HG02943 (cell line): ENCODE data around the gene AKIP1.
"Not testable (repeated sequence)": the region's sequence is repeated elsewhere in the genome, so short reads cannot be mapped to it uniquely, and the experiment has no call there.

Source experiments
- ATAC-seq: cut with Tn5 transposase; IDR thresholded peaks from one replicate; pipeline ENCODE4 v1.9.1; 2021; ENCODE audit warnings: mild to moderate bottlenecking, low read depth, moderate library complexity; ENCODE audit not compliant: unreplicated experiment

Gene AKIP1

GRCh38 chr11:8913961-8914660 lies 3.1 kb downstream of the AKIP1 start:
- no peak for ATAC-seq

DNA sequence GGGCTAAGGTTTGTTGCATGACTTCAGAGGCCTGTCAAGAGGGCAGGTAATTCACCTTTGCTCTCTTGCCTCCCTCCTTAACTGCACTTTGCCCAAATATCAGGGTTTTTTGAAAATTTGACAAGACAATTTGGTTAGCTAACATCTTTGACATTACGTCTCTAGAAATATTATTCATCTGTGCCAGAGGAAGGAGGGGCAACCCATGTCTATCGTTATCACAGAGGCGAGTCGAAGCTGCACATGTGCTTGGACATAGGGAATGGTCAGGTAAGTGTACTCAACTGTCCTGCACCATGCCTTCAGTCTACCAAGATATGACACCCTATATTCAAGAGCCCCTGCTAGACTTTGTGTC lies 3.7 kb downstream of the AKIP1 start:
- no peak for ATAC-seq

GRCh38 chr11:8917157-8917825 lies 6.3 kb downstream of the AKIP1 start:
- ATAC-seq, result no peak

- no peak for ATAC-seq
Measured at GRCh38 chr11:8922691-8923090, 11.7 kb downstream of the AKIP1 start.

DNA sequence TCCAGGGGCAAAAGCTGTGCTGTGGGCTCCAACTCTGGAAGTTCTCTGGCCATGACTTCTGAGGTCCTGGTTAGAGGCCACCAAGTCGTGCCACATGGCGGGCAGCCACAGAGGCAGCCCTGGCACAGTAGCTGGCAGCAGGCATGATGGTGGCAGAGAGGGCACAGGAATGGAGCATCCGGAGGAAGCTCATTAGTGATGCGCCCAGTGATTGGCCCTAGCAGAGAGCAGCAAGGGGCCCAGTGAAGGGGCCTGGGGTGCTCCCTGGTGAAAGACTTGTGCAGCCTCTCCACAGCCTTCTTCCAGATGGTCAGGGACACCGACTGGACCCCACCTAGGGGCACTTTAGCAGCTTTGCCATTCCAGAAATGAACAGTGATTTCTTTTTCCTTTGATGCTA lies 14.7 kb downstream of the AKIP1 start:
- ATAC-seq, result no peak

- ATAC-seq, result no peak
Measured at GRCh38 chr11:8926236-8926635, 15.2 kb downstream of the AKIP1 start.

DNA sequence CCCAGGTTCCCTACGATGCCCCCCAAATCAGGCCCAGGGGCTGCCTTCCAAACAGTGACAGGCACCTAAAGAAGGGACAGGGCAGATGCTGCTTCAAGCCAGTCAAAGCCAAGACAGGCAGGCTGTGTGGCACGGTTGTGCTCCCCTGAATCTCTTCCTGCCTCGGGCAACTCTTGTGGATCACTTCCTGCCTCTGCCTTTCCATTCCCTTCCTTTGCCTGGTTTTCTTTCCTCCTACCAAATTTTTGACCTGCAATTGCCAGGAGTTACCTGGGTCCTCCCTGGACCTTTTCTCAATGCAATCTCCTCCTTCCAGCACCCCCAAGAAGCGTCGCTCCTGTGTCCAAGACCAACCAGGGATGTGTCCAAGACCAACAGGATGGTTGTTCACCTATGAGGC lies 16.2 kb downstream of the AKIP1 start:
- ATAC-seq, result no peak

- ATAC-seq, result no peak
Measured at GRCh38 chr11:8928205-8928604, 17.2 kb downstream of the AKIP1 start.

DNA sequence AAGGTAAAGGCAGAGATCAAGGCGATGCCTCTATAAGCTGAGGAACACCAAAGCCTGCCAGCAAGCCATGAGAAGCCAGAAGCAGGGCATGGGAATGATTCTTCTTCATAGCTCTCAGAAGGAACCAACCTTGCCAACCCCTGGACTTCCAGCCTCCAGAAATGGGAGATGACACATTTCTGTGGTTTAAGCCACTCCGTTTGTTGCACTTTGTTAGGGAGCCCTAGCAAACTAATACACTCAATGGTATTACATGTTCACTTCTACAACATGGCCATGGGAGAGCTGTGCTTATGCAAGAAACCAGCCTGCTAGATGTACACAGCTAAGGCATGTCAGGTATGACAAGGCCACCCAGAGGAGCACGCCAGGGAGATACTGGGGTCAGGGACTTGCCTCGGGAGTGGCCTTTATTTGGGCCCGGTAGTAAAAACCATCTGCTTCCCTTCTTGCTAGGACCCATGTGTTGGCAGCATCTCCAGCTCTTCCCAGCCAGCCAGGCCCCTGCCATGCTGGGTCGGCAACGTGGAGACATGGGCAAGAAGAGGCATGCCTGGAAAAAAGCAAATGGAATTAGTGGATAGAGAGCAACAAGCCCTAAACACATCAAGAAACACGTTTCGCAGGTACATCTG lies 18.1 kb downstream of the AKIP1 start:
- ATAC-seq, result no peak

DNA sequence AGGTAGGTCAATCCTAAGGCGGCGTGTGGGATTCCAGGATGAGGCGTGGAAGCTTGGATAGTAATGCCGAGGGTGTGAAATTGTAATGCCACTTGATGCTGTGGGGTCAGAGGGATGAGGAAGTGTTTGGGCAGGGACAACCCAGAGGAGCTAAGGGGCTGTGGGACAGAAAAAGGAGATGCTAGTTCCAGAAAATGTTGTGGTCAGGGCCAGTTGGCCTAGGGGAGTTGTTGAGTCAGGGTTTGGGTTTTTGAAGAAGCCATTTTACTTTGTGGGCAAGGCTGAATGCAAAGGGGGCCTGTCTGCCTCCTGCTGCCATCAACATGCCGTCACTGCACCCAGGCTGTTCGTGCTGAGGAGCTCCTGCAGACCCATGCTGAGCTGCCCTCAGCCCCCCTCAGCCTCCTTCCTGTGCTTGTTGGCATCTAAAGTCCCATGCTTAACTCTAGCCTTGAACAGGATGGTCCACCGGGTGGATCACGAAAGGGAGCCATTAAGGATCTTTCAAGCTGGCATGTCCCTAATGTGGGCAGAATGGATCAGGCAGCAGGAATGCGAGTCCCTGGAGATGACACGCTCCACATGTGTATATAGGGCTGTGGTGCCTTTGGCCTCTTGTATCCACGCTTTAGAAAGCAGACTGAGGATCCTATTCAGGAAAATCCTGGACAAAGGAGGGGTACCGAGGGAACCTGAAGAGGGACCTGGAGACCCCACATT lies 19.6 kb downstream of the AKIP1 start:
- no peak for ATAC-seq

DNA sequence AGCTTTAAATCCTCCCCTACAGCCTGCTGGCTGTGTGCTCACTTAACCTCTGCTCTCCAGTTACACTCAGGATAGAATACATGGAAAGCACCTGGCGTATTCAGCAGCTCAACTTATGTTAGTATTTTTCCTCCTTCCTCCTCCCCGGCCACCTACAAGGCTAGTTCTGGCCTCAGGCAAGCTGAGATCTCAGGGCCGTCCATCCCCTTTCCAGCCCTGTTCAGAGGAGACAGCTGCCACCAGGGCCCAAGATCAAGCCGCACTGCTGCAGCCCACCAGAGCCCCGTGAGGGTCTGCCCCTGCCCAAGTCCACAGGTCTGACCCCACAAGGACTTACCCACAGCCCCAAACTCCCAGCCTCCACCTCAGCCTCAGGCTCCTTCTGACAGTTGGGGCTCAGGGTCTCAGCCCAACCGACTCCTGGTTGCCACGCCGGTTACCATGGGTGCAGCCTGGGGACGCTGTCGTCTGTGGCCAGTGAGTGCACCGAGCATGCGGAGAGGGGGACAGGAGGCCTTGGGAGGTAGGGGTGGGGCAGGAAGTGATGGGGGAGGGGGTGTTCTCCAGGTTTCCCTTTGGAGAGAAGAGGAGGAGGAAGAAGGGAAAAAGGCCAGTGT lies 21.7 kb downstream of the AKIP1 start, which contains the start of gene C11orf16:
Gene C11orf16, minus strand, starts transcription at position 384 of the 617 bp plus-strand sequence. CDS start 639 bp downstream, outside the sequence.
- no peak for ATAC-seq

DNA sequence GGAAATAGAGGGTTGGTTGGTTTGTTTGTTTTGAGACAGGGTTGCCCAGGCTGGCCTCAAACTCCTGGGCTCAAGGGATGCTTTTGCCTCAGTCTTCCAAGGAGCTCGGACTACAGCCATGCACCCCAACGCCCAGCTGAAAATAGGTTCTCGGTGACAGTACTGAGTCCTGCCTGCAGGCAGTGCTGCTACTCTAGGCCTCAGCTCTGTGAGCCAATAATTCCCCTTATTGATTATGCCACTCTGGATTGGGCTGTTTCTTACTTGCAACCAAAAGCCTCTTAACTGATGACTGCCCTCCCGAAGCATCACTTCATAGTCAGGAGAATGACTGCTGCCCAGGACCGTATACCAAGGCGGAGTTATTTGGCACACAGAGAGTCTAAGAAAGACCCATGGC lies 22.9 kb downstream of the AKIP1 start:
- ATAC-seq, result no peak

- no peak for ATAC-seq
Measured at GRCh38 chr11:8934742-8935488, 23.9 kb downstream of the AKIP1 start.

DNA sequence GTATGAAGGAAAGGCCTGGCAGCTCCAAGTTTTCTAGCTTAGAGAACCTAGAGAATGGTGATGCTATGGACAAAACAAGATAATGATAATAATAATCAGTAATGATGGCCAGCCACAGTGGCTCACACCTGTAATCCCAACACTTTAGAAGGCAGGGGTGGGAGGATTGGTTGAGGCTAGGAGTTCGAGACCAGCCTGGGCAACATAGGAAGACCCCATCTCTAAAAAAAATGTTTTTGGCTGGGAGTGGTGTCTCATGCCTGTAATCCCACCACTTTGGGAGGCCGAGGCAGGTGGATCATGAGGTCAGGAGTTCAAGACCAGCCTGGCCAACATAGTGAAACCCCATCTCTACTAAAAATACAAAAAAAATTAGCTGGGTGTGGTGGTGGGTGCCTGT lies 24.8 kb downstream of the AKIP1 start:
- not testable (repeated sequence) for ATAC-seq

GRCh38 chr11:8937159-8937558 lies 26.2 kb downstream of the AKIP1 start:
- no peak for ATAC-seq

DNA sequence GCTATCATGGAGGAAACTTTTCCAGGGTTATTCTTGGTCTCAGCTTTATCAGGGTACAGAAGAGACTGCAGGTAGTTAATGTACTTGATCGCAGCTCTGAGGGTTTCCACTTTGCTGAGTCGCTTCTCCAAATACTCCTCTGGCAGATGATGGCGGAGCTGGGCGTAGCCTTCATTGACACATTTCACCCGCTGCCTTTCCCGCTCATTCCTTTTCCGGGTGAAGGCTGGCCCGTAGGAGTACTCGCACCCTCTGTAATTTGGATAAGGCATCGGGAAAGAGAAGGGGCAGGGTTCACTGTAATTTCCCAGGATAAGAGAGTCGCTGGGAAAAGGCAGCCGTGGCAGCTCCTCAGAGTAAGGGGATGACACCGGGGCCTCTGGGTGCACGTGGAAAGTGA lies 26.7 kb downstream of the AKIP1 start:
- ATAC-seq, result no peak

GRCh38 chr11:8941341-8942103 lies 30.5 kb downstream of the AKIP1 start:
- ATAC-seq, result no peak

- ATAC-seq, result no peak
Measured at GRCh38 chr11:8942518-8943066, 31.6 kb downstream of the AKIP1 start, which contains the start of gene ASCL3. Gene ASCL3 (minus strand): TSS chr11:8943016. CDS start chr11:8938161, 4,855 bp downstream.
